Liver (tissue), 9 donors: Measurements from ENCODE around the gene INSM1. TPM values are rescaled to one million over a fixed set of nuclear protein-coding genes. Genes with fewer than 3 reads are reported as not detected.

Experiments used
- DNase-seq: peaks from one replicate; pipeline ENCODE4 v3.0.0-alpha.2; 2017; ENCODE audit warnings: low spot score
- H3K27ac ChIP-seq, 2 donors: one replicate each; pipeline ENCODE4 v1.7.0; 2013; ENCODE audit warnings: inconsistent platforms in 2 of 2, low read length in 2 of 2, control low read depth in 1 of 2, low read depth in 1 of 2, mild to moderate bottlenecking in 1 of 2
- H3K27me3 ChIP-seq, 4 donors: one replicate each; pipeline versions ENCODE4 v1.6.1 to v1.7.0; 2013; ENCODE audit warnings: low read length in 3 of 4, inconsistent platforms in 1 of 4, mild to moderate bottlenecking in 1 of 4, moderate library complexity in 1 of 4; ENCODE audit not compliant: control insufficient read depth in 4 of 4, insufficient read depth in 4 of 4
- H3K36me3 ChIP-seq, 4 donors: one replicate each; pipeline versions ENCODE4 v1.6.1 to v1.7.0; 2013; ENCODE audit warnings: low read length in 3 of 4, mild to moderate bottlenecking in 3 of 4, low read depth in 1 of 4, moderate library complexity in 1 of 4; ENCODE audit not compliant: control insufficient read depth in 4 of 4, insufficient read depth in 3 of 4
- H3K4me1 ChIP-seq, 4 donors: one replicate each; pipeline versions ENCODE4 v1.6.1 to v1.7.0; 2013; ENCODE audit warnings: low read length in 3 of 4, mild to moderate bottlenecking in 3 of 4, moderate library complexity in 1 of 4; ENCODE audit not compliant: control insufficient read depth in 4 of 4, insufficient read depth in 4 of 4
- H3K4me3 ChIP-seq, 3 donors: one replicate each; pipeline versions ENCODE4 v1.6.1 to v1.7.0; 2013; ENCODE audit warnings: low read length in 3 of 3, control low read depth in 1 of 3, low read depth in 1 of 3, mild to moderate bottlenecking in 1 of 3
- H3K9ac ChIP-seq, 2 donors: one replicate each; pipeline ENCODE4 v1.7.0; 2013; ENCODE audit warnings: low read length in 2 of 2, mild to moderate bottlenecking in 2 of 2, moderate library complexity in 2 of 2, control low read depth in 1 of 2, low read depth in 1 of 2
- H3K9me3 ChIP-seq, 4 donors: one replicate each; pipeline versions ENCODE4 v1.6.1 to v1.7.0; 2013; ENCODE audit warnings: low read length in 3 of 4; ENCODE audit not compliant: control insufficient read depth in 4 of 4
- CTCF ChIP-seq: fragments of 150-350 bp; IDR thresholded peaks from 2 replicates; pipeline ENCODE4 v1.5.1; 2017; ENCODE audit warnings: improper control_type of control experiment, low read depth, low read length; ENCODE audit not compliant: missing input control
- FOXA1 ChIP-seq: IDR thresholded peaks from 2 replicates; pipeline ENCODE4 v1.6.1; 2016; ENCODE audit warnings: antibody characterized with exemption
- GABPA ChIP-seq, 2 donors: IDR thresholded peaks in 1 of 2; conservative IDR thresholded peaks in 1 of 2; 2 replicates each; pipeline ENCODE4 v1.6.1; 2016; ENCODE audit warnings: antibody characterized with exemption in 2 of 2, mild to moderate bottlenecking in 1 of 2, moderate library complexity in 1 of 2
- HNF4A ChIP-seq, 2 donors: conservative IDR thresholded peaks; 2 replicates each; pipeline ENCODE4 v1.6.1; 2016; ENCODE audit warnings: antibody characterized with exemption in 2 of 2, mild to moderate bottlenecking in 2 of 2
- HNF4G ChIP-seq: IDR thresholded peaks from 2 replicates; pipeline ENCODE4 v1.6.1; 2016; ENCODE audit warnings: antibody characterized with exemption
- JUND ChIP-seq, 2 donors: IDR thresholded peaks; 2 replicates each; pipeline ENCODE4 v1.6.1; 2016; ENCODE audit warnings: antibody characterized with exemption in 2 of 2
- MAX ChIP-seq: IDR thresholded peaks from 2 replicates; pipeline ENCODE4 v1.6.1; 2016; ENCODE audit warnings: antibody characterized with exemption
- NR2F2 ChIP-seq: IDR thresholded peaks from 2 replicates; pipeline ENCODE4 v1.6.1; 2016; ENCODE audit warnings: antibody characterized with exemption
- RAD21 ChIP-seq, 2 donors: IDR thresholded peaks; 2 replicates each; pipeline ENCODE4 v1.6.1; 2016; ENCODE audit warnings: antibody characterized with exemption in 2 of 2, mild to moderate bottlenecking in 2 of 2
- REST ChIP-seq: IDR thresholded peaks from 2 replicates; pipeline ENCODE4 v1.6.1; 2016; ENCODE audit warnings: antibody characterized with exemption, mild to moderate bottlenecking
- RXRA ChIP-seq, 2 donors: IDR thresholded peaks; 2 replicates each; pipeline ENCODE4 v1.6.1; 2017 to 2018; ENCODE audit warnings: antibody characterized with exemption in 2 of 2, mild to moderate bottlenecking in 1 of 2
- SP1 ChIP-seq: IDR thresholded peaks from 2 replicates; pipeline ENCODE4 v1.6.1; 2018; ENCODE audit warnings: antibody characterized with exemption, mild to moderate bottlenecking
- TAF1 ChIP-seq: conservative IDR thresholded peaks from 2 replicates; pipeline ENCODE4 v1.6.1; 2016; ENCODE audit warnings: antibody characterized with exemption, mild to moderate bottlenecking
- YY1 ChIP-seq: IDR thresholded peaks from 2 replicates; pipeline ENCODE4 v1.6.1; 2016; ENCODE audit warnings: antibody characterized with exemption, mild to moderate bottlenecking
- WGBS: extraction: QIAGEN DNeasy Blood & Tissue Kit; methylation state at CpG from one replicate; pipeline ENCODE4 v1.1.7; 2013; 5-methylcytosine and 5-hydroxymethylcytosine counted together
- polyA plus RNA-seq, 2 donors: library from polyadenylated mRNA; stranded (reverse) in 1 of 2; unstranded in 1 of 2; fragments of 200-250 nt in 1 of 2; fragments of >200 nt in 1 of 2; fragmentation: Nextera tagmentation in 1 of 2; extraction: Ambion mirVana in 1 of 2; gene quantifications; one replicate each; pipeline versions ENCODE4 v1.2.1 to v1.2.3, GENCODE V29; 2013 to 2015
- total RNA-seq, 2 donors: library from RNA; depleted of rRNA; stranded (reverse); fragments of >200 nt; gene quantifications; one replicate each; pipeline ENCODE4 v1.2.3, GENCODE V29; 2014
- TF ChIP-seq, protein P1 (sequence below): IDR thresholded peaks from 2 replicates; pipeline ENCODE4 v1.6.1; 2016; ENCODE audit warnings: antibody characterized with exemption
- donor health status: healthy.
- donor health status: healthy.
- donor health status: healthy.
- donor health status: healthy.
- donor health status: healthy.

Gene INSM1
- total and polyA plus RNA-seq, 4 donors = not detected

DNA sequence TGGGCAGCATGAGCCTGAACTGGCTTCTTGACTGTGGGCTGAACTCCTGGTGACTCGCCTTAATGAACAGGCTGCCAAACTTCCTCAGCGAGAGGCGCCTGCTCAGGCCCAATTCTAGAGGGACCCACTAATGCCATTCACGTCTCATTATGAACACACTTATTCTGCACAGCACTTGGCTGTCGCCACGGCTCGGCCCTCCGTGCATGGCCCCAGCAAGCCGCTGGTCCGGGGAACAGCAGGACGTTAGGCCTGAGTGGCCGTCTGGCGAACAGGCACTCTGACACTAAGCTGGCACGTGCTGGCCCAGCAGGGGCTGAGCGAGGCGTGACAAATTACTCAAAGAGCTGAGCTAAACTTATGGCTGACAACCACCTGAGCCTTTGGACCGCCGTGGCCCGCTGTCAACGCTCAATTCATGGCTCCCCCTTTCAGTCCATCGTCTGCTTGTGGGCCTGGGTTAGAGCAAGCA, 45.9 kb downstream of the INSM1 start:
- DNase-seq = no peak
- Histone ChIP-seq H3K9ac (no peak overlapping the region), H3K9me3 (no peaks in the 10 kb centered on the region), H3K27me3 (no peaks in the 10 kb centered on the region), H3K4me3 (no peak overlapping the region), H3K4me1 (no peaks in the 10 kb centered on the region), H3K27ac (no peak overlapping the region), H3K36me3 (peaks cover 5 to 14% (median 7%) of the 10 kb centered on the region in 4 donors)
- 96% methylated on average over 21 of the region's 21 CpGs for WGBS
- TF ChIP-seq FOXA1 = no peak

DNA sequence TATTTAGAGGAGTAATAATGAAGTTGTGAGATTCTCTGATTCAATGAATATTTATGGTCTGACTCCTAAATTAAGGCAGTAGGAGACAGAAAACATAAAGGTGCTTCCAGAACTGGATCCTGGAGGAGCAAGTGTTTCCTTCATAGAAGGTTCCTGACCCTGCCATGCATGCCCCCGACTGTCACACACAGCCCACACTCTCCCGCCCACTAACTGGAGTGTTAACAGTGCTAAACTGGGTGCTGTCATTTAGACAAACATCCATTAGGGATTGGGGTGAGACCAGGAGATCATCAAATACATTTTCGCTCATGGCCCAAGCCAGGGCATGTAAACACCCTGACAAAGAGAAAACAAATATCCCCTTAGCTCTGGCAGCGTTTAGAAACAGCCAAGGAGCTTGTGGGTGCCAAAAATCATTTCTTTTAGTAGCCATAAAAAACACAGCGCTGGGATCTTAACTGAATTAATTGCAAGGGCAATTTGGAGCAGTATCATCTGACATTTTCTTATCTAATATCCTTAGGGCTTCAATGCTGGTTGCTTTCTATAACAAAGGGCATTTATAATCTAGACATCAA, 46.8 kb downstream of the INSM1 start:
- Histone ChIP-seq H3K36me3 (peaks cover 0 to 12% (median 7%) of the 10 kb centered on the region in 4 donors), H3K27me3 (no peaks in the 10 kb centered on the region), H3K9ac (no peak overlapping the region), H3K9me3 (no peaks in the 10 kb centered on the region), H3K27ac (no peak overlapping the region), H3K4me3 (no peak overlapping the region), H3K4me1 (no peaks in the 10 kb centered on the region)
- TF ChIP-seq MAX = no peak
- TF ChIP-seq CTCF = no peak
- TF ChIP-seq NR2F2 = no peak
- TF ChIP-seq YY1 = no peak
- TF ChIP-seq RAD21 (IDR thresholded peaks at IDR 0.05) = no peak
- TF ChIP-seq RXRA (IDR thresholded peaks at IDR 0.05) = no peak
- no peak for TF ChIP-seq TAF1
- TF ChIP-seq JUND (IDR thresholded peaks at IDR 0.05) = no peak
- no peak for TF ChIP-seq SP1
- no peak for TF ChIP-seq REST
- WGBS = 89% methylated on average over 5 of the region's 5 CpGs
- DNase-seq = no peak

DNA sequence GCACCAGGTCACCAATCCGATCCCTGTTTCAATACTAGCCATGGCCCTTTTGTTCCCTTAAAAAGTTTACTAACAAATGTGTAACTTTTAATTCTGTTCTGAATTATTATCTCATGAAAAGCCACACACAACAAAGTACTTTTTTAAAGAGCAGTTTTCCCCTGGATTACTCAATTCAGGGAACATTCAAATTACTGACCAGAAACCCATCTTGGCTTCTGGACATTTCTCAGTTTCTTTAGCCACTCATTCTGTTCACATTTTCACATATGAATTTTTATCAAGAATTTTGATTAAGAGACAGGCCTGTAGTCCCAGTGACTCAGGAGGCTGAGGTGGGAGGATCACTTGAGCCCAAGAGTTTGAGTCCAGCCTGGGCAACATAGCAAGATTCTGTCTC, 47.4 kb downstream of the INSM1 start:
- Histone ChIP-seq H3K9ac (no peak overlapping the region), H3K4me1 (no peaks in the 10 kb centered on the region), H3K27ac (no peak overlapping the region), H3K9me3 (no peaks in the 10 kb centered on the region), H3K27me3 (no peaks in the 10 kb centered on the region), H3K4me3 (no peak overlapping the region), H3K36me3 (peaks cover 0 to 12% (median 7%) of the 10 kb centered on the region in 4 donors)
- DNase-seq = no peak
- WGBS = 89% methylated on average over 1 of the region's 1 CpG
- TF ChIP-seq HNF4A (conservative IDR thresholded peaks at IDR 0.05) (no peak), JUND (IDR thresholded peaks at IDR 0.05) (no peak), GABPA (IDR thresholded peaks at IDR 0.05 in 1 of 2, conservative IDR thresholded peaks at IDR 0.05 in 1 of 2) (no peak), FOXA1 (no peak), NR2F2 (no peak), HNF4G (no peak), RAD21 (IDR thresholded peaks at IDR 0.05) (no peak), RXRA (IDR thresholded peaks at IDR 0.05) (no peak), CTCF (no peak)
- TF ChIP-seq, protein P1, sequence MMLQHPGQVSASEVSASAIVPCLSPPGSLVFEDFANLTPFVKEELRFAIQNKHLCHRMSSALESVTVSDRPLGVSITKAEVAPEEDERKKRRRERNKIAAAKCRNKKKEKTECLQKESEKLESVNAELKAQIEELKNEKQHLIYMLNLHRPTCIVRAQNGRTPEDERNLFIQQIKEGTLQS = no peak
